Stimulated activated CD8-positive, alpha-beta memory T cell treated with anti-CD3 and anti-CD28 coated beads, Interleukin-4, amount 100 ng/mL, for 1 hour (primary cell): ENCODE results near the gene PGBD4.

Experiments
- DNase-seq, 2 donors: peaks; one replicate each; pipeline ENCODE4 v3.0.0-alpha.2; 2020; ENCODE audit warnings: low read depth in 2 of 2, low spot score in 1 of 2

PGBD4 gene

GRCh38 chr15:34101366-34102174 is at the start of gene PGBD4, which contains the start of gene EMC7:
PGBD4 (plus strand) TSS chr15:34102083; CDS start chr15:34102532, 449 bp downstream.
EMC7 (minus strand) TSS chr15:34101862; CDS start chr15:34101839, 23 bp downstream.
- DNase-seq: peak; percentile 99

GRCh38 chr15:34054081-34054707 is 47.7 kb upstream of the PGBD4 start:
- no peak for DNase-seq

DNA sequence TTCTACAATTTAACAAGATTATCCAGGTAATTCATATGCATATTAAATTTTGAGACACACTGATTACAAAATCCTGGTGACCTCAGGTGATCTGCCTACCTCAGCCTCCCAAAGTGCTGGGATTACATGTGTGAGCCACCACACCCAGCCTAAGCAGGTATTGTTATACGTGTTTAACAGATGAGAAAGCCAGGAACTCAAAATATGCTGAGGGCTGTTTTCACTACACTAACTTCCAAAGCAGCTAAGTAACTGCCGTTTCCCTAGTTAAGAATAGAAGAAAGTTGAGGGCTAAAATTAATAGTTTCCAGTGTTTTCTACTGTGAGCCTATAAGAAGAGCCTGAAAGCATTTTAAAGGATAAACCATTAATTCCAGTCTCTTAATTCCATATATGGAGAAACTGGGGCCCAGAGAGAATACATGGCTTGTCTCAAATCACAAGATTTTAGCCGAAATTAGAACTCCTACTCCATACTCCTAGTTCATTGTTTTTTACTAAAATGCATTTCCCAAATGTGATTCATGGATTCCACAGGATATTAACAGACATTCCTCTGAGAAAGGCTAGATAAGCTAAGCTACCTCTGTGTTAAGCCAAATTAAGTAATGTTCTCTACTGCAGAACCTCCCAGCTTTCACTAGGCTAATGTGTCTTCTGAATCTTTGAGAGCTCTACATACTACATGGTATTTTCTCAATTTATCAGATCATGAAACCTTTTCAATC is 45.9 kb upstream of the PGBD4 start:
- no peak for DNase-seq

DNA sequence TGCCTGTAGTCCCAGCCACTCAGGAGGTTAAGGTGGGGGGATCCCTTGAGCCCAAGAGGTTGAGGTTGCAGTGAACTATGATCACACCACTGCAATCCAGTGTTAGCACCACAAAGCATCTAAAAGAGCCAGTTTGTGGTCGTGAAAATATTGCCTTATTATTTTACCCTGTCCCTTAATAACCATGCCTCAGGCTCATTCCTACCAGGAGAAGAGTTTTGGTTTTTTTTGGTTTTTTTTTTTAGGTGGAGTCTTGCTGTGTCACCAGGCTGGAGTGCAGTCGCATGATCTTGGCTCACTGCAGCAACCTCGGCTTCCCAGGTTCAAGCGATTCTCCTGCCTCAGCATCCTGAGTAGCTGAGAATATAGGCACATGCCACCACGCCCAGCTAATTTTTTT is 45.0 kb upstream of the PGBD4 start:
- DNase-seq: no peak

GRCh38 chr15:34059476-34059875 is 42.4 kb upstream of the PGBD4 start:
- DNase-seq: no peak

GRCh38 chr15:34059946-34060345 is 41.9 kb upstream of the PGBD4 start:
- DNase-seq: no peak

DNA sequence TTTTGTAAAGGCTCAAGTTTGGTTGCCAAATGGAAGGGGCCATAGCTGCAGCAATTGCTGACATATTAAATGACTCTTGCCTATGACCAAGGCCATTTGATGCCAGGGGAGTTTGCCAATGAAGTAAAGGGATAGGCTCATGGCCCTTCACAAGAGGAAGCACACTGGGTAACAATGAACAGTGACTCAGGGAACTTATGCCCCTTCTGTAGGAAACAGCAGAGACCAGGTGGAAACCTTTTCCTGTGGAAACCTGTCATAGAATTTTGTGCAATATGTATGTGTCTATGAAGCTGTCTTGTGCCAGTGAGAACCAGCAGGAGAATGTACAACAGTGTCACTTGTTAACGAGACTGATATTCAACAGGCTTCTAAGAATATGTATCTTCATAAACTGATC is 37.4 kb upstream of the PGBD4 start:
- DNase-seq: no peak

- DNase-seq: no peak
Observed at GRCh38 chr15:34065261-34065660, 36.6 kb upstream of the PGBD4 start.

- DNase-seq: no peak
Observed at GRCh38 chr15:34065941-34066340, 35.9 kb upstream of the PGBD4 start.

DNA sequence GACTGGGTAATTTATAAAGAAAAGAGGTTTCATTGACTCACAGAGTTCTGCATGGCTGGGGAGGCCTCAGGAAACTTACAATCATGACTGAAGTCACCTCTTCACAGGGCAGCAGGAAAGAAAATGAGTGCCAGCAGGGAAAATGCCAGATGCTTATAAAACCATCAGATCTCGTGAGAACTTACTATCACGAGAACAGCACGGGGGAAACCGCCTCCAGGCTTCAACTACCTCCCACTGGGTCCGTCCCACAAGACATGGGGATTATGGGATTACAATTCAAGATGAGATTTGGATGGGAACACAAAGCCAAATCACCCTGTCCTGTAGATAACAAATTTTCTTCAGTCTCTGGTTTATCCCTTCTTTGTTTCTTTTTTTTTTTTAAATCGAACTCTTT is 31.9 kb upstream of the PGBD4 start:
- no peak for DNase-seq

DNA sequence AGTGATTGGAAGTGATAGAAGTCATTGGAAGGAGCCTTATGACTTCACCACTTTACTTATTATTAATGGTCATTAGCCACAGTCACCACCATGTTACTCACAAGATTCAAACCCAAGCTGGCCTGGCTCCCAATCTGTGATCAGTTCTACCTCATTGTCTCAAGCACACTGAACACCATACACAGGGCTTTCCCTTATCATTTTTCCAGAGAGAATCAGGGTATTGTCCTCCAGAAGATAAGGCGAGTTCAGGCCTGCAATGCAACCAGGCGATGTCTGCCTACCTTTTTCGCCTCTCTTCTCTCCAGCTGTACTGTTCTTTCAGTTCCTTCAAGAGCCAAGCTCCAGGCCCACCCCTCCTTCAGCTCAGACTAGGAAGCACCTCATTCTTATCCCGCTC is 25.1 kb upstream of the PGBD4 start:
- no peak for DNase-seq

- DNase-seq: no peak
Observed at GRCh38 chr15:34078900-34079299, 23.0 kb upstream of the PGBD4 start.

GRCh38 chr15:34079904-34080303 is 22.0 kb upstream of the PGBD4 start:
- DNase-seq: no peak

- no peak for DNase-seq
Observed at GRCh38 chr15:34084086-34084485, 17.8 kb upstream of the PGBD4 start.

GRCh38 chr15:34085746-34086145 is 16.1 kb upstream of the PGBD4 start:
- no peak for DNase-seq

DNA sequence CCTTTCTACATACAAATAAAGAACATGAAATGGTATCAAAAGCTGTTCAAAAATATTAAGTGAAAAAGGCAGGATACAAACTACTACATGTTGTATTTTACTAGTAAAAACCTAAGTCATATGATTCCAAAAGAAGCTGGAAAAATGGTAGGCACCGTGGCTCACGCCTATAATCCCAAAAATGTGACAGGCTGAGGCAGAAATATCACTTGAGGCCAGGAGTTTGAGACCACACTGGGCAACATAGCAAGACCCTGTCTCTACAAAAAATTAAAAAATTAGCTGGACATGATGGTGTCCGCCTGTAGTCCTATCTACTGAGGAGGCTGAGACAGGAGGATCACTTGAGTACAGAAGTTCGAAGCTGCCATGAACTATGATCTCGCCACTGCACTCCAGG is 2.0 kb upstream of the PGBD4 start:
- no peak for DNase-seq

DNA sequence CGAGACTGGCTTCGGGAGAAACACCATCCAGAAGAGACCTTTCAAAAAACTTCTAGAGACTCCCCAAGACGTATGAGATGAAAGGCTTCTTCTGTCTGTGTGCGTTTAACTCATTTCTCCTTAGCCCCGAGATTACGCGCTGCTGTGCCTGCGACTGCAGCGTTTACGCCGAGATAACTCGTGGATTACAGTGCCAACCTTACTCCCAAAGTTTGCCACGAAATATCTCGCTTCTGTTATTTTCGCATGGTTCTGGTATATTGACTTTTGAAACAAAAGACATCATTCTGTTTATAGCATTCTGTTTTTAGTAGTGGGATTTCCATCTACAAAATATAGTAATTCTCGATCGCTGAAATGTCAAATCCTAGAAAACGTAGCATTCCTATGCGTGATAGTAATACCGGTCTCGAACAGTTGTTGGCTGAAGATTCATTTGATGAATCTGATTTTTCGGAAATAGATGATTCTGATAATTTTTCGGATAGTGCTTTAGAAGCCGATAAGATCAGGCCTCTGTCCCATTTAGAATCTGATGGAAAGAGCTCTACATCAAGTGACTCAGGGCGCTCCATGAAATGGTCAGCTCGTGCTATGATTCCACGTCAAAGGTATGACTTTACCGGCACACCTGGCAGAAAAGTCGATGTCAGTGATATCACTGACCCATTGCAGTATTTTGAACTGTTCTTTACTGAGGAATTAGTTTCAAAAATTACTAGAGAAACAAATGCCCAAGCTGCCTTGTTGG is 467 bp downstream of the PGBD4 start:
- DNase-seq: no peak

DNA sequence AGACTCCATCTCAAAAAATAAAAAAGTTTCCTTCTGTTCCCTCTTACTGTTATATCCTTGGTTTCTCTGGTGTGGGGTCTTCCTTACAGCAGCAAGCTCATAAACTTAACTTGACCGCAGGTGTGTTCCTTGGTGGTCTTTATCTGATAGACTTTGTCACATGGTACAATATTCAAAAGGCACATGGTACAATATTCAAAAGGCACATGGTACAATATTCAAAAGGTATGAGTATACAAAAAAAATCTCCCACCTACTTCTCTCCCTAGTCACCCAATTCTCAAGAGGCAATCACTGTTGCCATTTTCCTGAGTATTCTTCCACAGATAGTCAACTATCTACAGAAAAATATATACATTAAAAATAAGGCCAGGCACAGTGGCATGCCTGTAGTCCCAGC is 4.5 kb downstream of the PGBD4 start:
- DNase-seq: no peak

DNA sequence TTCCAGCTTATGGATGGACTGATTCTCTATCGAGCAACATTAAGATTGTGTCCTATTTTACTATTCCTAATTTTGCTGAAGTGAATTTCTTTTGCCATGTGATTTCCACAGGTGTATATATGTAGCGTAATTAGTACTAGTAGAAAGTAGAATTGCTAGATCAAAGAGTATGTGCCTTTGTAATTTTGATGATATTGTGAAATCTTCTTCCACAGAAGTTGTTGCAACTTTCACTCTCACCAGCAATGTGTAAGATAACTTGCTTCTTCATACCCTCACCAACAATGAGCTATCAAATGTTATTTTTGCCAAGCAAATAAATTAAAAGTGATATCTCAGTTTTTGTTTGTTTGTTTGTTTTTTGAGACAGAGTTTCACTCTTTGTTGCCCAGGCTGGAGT is 5.4 kb downstream of the PGBD4 start:
- DNase-seq: no peak

DNA sequence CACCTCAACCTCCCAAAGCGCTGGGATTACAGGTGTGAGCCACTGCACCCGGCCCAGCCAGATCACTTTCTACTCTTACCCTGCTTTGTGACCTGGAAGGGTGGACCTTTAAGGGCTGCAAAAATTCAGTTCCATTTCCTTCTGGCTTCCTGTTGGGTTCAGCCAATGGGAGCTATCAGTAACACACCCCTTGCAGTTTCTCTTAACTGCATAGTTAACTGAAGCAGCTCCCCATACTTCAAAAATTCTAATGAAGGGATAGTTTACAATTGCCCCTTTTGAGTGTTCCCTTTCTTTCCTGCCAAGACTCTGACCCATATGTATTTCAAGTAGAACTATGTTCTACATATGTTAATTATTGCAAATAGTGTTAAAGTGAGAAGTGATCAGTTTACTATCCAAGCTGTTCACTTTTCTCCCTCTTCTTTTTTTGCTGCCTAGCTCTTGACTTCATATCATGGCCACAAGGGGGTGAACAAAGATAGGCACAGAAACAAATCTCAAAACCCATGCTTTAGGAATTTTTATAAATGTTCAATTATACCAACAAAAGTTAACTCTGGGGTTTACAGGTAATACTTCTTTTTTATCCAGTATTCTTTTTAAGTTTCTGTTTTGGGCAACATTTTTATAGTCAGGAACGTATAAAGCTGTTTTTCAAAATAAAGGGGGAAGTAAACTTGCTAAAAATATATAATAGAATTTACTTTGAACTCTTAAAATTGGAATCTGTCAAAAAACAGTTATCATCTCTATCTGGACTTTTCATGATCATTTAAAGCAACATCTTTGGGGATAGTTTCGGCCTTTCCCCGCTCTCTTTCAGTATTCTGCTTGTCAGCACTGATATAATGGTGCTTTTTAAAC is 8.1 kb downstream of the PGBD4 start:
- DNase-seq: no peak
